Lung (tissue), 16 donors: ENCODE results near the gene TANC2. TPM values are rescaled to one million over a fixed set of nuclear protein-coding genes. Genes with fewer than 3 reads are reported as not detected.

ENCODE experiments used
- ATAC-seq: fragments of 200-7000 bp; cut with Tn5 transposase; one replicate; pipeline ENCODE4 v1.9.1; 2020; ENCODE audit warnings: moderate number of reproducible peaks; ENCODE audit not compliant: insufficient read depth, low FRiP score
- DNase-seq, 3 donors: peaks; one replicate each; pipeline ENCODE4 v3.0.0-alpha.2; 2013 to 2017
- H3K27ac ChIP-seq, 2 donors: one replicate each; pipeline ENCODE4 v1.5.1; 2013; ENCODE audit warnings: mild to moderate bottlenecking in 2 of 2, moderate library complexity in 2 of 2, control low read depth in 1 of 2, inconsistent platforms in 1 of 2, low read depth in 1 of 2, low read length in 1 of 2
- H3K27me3 ChIP-seq, 3 donors: one replicate each; pipeline ENCODE4 v1.5.1; 2013; ENCODE audit warnings: low read length in 2 of 3; ENCODE audit not compliant: control insufficient read depth in 3 of 3, insufficient read depth in 3 of 3
- H3K36me3 ChIP-seq, 4 donors: one replicate each; pipeline ENCODE4 v1.5.1; 2013; ENCODE audit warnings: low read length in 4 of 4, mild to moderate bottlenecking in 1 of 4, moderate library complexity in 1 of 4; ENCODE audit not compliant: control insufficient read depth in 4 of 4, insufficient read depth in 4 of 4
- H3K4me1 ChIP-seq, 5 donors: one replicate each; pipeline ENCODE4 v1.5.1; 2013; ENCODE audit warnings: low read length in 5 of 5, mild to moderate bottlenecking in 2 of 5, moderate library complexity in 1 of 5; ENCODE audit not compliant: control insufficient read depth in 5 of 5, insufficient read depth in 5 of 5
- H3K4me3 ChIP-seq: one replicate; pipeline ENCODE4 v1.5.1; 2013; ENCODE audit warnings: mild to moderate bottlenecking, control low read depth, moderate library complexity
- H3K9ac ChIP-seq, 2 donors: one replicate each; pipeline ENCODE4 v1.5.1; 2013; ENCODE audit warnings: low read length in 2 of 2, control low read depth in 1 of 2; ENCODE audit not compliant: insufficient read depth in 1 of 2
- H3K9me3 ChIP-seq, 4 donors: one replicate each; pipeline ENCODE4 v1.5.1; 2013; ENCODE audit warnings: low read length in 3 of 4, mild to moderate bottlenecking in 1 of 4, moderate library complexity in 1 of 4; ENCODE audit not compliant: control insufficient read depth in 4 of 4, insufficient read depth in 3 of 4
- CTCF ChIP-seq: IDR thresholded peaks from 2 replicates; pipeline ENCODE4 v1.5.1; 2012; ENCODE audit warnings: mild to moderate bottlenecking; ENCODE audit errors: control extremely low read depth, extremely low read depth
- WGBS, 2 donors: extraction: QIAGEN DNeasy Blood & Tissue Kit; methylation state at CpG; one replicate each; pipeline ENCODE4 v1.1.7; 2013; 5-methylcytosine and 5-hydroxymethylcytosine counted together
- long read RNA-seq, 5 donors: transcript quantifications; one replicate each; lab custom pipeline, GENCODE V29; 2026
- polyA plus RNA-seq, 2 donors: library from polyadenylated mRNA; stranded (reverse); fragments of 200-250 nt; gene quantifications; one replicate each; pipeline ENCODE4 v1.2.1, GENCODE V29; 2013
- total RNA-seq, 2 donors: library from RNA; depleted of rRNA in 1 of 2; stranded (reverse); fragments of >200 nt in 1 of 2; gene quantifications; one replicate each; pipeline ENCODE4 v1.2.1, GENCODE V29; 2014 to 2021
- donor health status: control.
- donor health status: control.
- donor health status: Bipolar disorder and iron deficiency.
- donor health status: healthy.
- donor health status: DM: yes; HTN: yes; CAD: no.

The TANC2 gene
- total RNA-seq (100 to 1,000 TPM in 1 of 2 donors, 10 to 100 TPM in 1; 77.9 to 136 TPM), polyA plus RNA-seq (10 to 100 TPM; 15.0 to 26.8 TPM)
- long read RNA-seq, donor 1, full-length matches to known transcripts = 1 of 1 reads
- long read RNA-seq, donor 1, partial matches to known transcripts = 0 of 1 reads
- long read RNA-seq, donor 1, other reads (novel, unspliced or antisense) = 0 of 1 reads
- long read RNA-seq, donor 2 = 0 reads
- long read RNA-seq, donor 3, full-length matches to known transcripts = 3 of 11 reads
- long read RNA-seq, donor 3, partial matches to known transcripts = 8 of 11 reads
- long read RNA-seq, donor 3, other reads (novel, unspliced or antisense) = 0 of 11 reads
- long read RNA-seq, donor 4 = 0 reads
- long read RNA-seq, donor 5, partial matches to known transcripts = 0 of 1 reads
- long read RNA-seq, donor 5, other reads (novel, unspliced or antisense) = 0 of 1 reads

DNA sequence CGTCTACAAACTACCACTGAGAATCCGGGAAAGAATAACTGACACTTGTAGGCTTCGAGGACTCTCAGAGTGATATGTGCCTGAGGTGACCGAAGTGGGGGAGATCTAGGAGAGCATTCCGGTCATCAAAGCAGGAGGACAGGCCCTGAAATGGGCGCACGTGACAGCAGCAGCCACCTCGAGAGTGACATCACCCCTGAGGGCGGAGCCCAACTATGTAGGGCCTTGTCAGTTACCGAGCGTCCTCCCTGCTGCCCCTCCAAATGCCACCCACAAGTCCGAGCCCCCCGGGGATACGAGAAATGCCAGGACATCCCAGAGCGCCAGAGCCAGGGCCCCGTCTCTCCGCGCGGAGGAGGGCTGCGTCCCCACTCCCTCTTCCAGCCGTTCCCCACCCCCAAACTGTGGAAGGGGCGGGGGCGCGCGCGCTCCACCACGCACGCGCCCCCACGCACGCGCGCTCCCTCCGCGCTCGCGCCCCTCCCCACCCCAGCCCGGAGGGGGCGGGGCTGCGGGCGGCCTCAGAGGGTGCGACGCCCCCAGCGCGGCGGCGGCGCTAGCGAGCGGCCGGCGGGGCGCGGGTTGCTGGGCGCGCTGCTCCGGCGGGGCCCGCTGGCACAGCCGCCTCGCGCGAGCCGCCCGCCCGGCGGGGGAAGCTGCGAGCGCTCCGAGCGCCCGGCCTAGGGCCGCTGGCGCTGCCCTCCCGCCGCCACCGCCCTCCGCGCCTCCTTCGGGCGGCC lies at the start of gene TANC2:
TSS of gene TANC2 (plus strand) at position 550 of the 740 bp plus-strand sequence. CDS start 43,325 bp downstream, outside the sequence.
- peak; percentile 91 to 93 (median 92) for DNase-seq
- 1 to 3% methylated on average over 49 to 81 of the region's 81 CpGs for WGBS, 2 donors
- Histone ChIP-seq H3K4me1 (peaks cover 0 to 33% (median 5%) of the 10 kb centered on the region in 5 donors), H3K27me3 (peaks cover 0 to 6% (median 3%) of the 10 kb centered on the region in 3 donors), H3K36me3 (no peaks in the 10 kb centered on the region), H3K9me3 (no peaks in the 10 kb centered on the region), H3K4me3 (peak within 1 kb of the TSS; percentile 89), H3K9ac (peak within 1 kb of the TSS; percentile 53 to 87), H3K27ac (peak within 1 kb of the TSS; percentile 78 to 95)
- peak; percentile 88 for ATAC-seq
- no peak for TF ChIP-seq CTCF

GRCh38 chr17:62916684-62917571 lies 49.1 kb upstream of the TANC2 start:
- no peak for TF ChIP-seq CTCF
- 45 to 65% methylated on average over 9 of the region's 9 CpGs for WGBS, 2 donors
- Histone ChIP-seq H3K4me3 (no peak overlapping the region), H3K27me3 (no peaks in the 10 kb centered on the region), H3K9me3 (no peaks in the 10 kb centered on the region), H3K36me3 (no peaks in the 10 kb centered on the region), H3K27ac (no peak overlapping the region), H3K4me1 (peaks cover 0 to 8% (median 0%) of the 10 kb centered on the region in 5 donors), H3K9ac (no peak overlapping the region)
- DNase-seq (peak in 2 of 3 donors; percentile 18 to 22), ATAC-seq (peak; percentile 27)

DNA sequence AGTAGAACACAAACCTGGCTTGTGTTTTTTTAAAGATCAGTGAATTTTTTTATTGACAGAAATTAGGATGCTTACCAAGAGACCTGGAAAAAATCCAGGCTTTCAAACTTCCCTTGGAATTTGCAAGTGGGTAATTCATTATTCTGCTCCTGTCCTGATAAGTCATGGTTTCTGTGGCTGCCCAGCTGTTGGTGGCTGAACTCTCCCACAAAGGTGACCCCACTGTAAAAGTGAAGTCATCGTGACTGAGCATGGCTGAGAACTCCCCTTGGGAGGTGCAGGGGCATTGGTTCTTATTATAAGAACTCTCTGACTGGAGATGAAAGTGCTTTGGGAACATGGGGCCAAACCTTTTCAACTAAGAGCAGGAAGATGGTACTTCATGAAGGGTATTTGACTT lies 46.6 kb upstream of the TANC2 start:
- no peak for TF ChIP-seq CTCF
- peaks cover 0 to 8% (median 2%) of the 10 kb centered on the region in 5 donors for H3K4me1 ChIP-seq
- DNase-seq (no peak), ATAC-seq (no peak)
- H3K27ac ChIP-seq = no peak overlapping the region
- 37 to 48% methylated on average over 1 of the region's 1 CpG for WGBS, 2 donors
- no peak overlapping the region for H3K9ac ChIP-seq
- H3K27me3 ChIP-seq = no peaks in the 10 kb centered on the region
- H3K9me3 ChIP-seq = no peaks in the 10 kb centered on the region
- H3K4me3 ChIP-seq = no peak overlapping the region
- H3K36me3 ChIP-seq = no peaks in the 10 kb centered on the region
